Measurements from ENCODE around the gene DHRS7C.

The DHRS7C gene

GRCh38 chr17:9726291-9726690 is 65.1 kb downstream of the DHRS7C start:
- TF ChIP-seq FOXP2 (optimal IDR thresholded peaks at IDR 0.05; ENCODE audit: borderline replicate concordance, extremely low read depth, extremely low read length, insufficient read depth) (no peak), TAF1 (IDR thresholded peaks at IDR 0.05; ENCODE audit: borderline replicate concordance, insufficient read depth, low read length) (no peak), REST (IDR thresholded peaks at IDR 0.05; ENCODE audit: insufficient read depth in 1 of 2, low read depth in 2 of 2, low read length in 2 of 2) (no peak), SIN3A (IDR thresholded peaks at IDR 0.05; ENCODE audit: borderline replicate concordance, insufficient read depth, low read length) (no peak), POLR2AphosphoS5 (IDR thresholded peaks at IDR 0.05; ENCODE audit: low read depth, low read length) (no peak)

GRCh38 chr17:9725575-9725974 is 65.8 kb downstream of the DHRS7C start:
- TF ChIP-seq REST (IDR thresholded peaks at IDR 0.05; ENCODE audit: insufficient read depth in 1 of 2, low read depth in 2 of 2, low read length in 2 of 2) (no peak), TAF1 (IDR thresholded peaks at IDR 0.05; ENCODE audit: borderline replicate concordance, insufficient read depth, low read length) (no peak), SIN3A (IDR thresholded peaks at IDR 0.05; ENCODE audit: borderline replicate concordance, insufficient read depth, low read length) (no peak), POLR2AphosphoS5 (IDR thresholded peaks at IDR 0.05; ENCODE audit: low read depth, low read length) (no peak), FOXP2 (optimal IDR thresholded peaks at IDR 0.05; ENCODE audit: borderline replicate concordance, extremely low read depth, extremely low read length, insufficient read depth) (no peak)
